AG04450 (cell line): ENCODE results near the gene HAUS7. TPM values are rescaled to one million over a fixed set of nuclear protein-coding genes. Genes with fewer than 3 reads are reported as not detected.

Source experiments
- CTCF ChIA-PET: fragments of 300-600, 350-600 bp; formaldehyde crosslinking; extraction: SDS; loops from one replicate; lab custom pipeline; 2022; ENCODE audit warnings: antibody characterized with exemption, inconsistent platforms; lab: Charles Lee
- POLR2A ChIA-PET: fragments of 350-600 bp; formaldehyde crosslinking; extraction: SDS; loops from one replicate; lab custom pipeline; 2021; ENCODE audit warnings: antibody characterized with exemption, inconsistent platforms; lab: Yijun Ruan, JAX
- DNase-seq: peaks from one replicate; pipeline ENCODE4 v3.0.0-alpha.2; 2011; ENCODE audit warnings: low read depth, low spot score
- H3K27ac ChIP-seq: one replicate; pipeline ENCODE4 v1.5.1; 2012; ENCODE audit warnings: low read depth, low read length, control low read depth
- H3K27me3 ChIP-seq: one replicate; pipeline ENCODE4 v1.6.0; 2012; ENCODE audit warnings: low read length; ENCODE audit not compliant: control insufficient read depth, insufficient read depth
- H3K4me3 ChIP-seq: 2 replicates; pipeline ENCODE4 v1.5.1; 2011; ENCODE audit warnings: mild to moderate bottlenecking, low read depth, low read length, control low read depth
- H3K9me3 ChIP-seq: 2 replicates; pipeline ENCODE4 v1.5.1; 2012; ENCODE audit warnings: low read length; ENCODE audit not compliant: control insufficient read depth, insufficient read depth
- CTCF ChIP-seq: IDR thresholded peaks from 2 replicates; pipeline ENCODE4 v1.5.1; 2011; ENCODE audit warnings: low read depth, low read length, control low read depth, inconsistent platforms
- polyA plus RNA-seq: library from polyadenylated mRNA; depleted of rRNA; stranded (reverse); fragments of >200 nt; gene quantifications from 2 replicates; pipeline ENCODE4 v1.2.3, GENCODE V29; 2011

Gene HAUS7
- polyA plus RNA-seq, 1 experiment: 13.2 TPM

GRCh38 chrX:153477364-153477857, 7.0 kb upstream of the HAUS7 start:
- CTCF ChIA-PET: interaction anchor here (1.4 to 1.8 kb wide), 2 partner anchors 16 to 17 kb away, joined by 3 to 9 read pairs; partner anchors contain the start of gene BGN
- no peaks in the 10 kb centered on the region for H3K9me3 ChIP-seq
- TF ChIP-seq CTCF: no peak
- no peaks in the 10 kb centered on the region for H3K27me3 ChIP-seq
- H3K27ac ChIP-seq: peak overlapping the region; percentile 68
- POLR2A ChIA-PET: interaction anchor here (0.9 kb wide), 2 partner anchors 11 to 14 kb away, joined by 4 to 6 read pairs; no protein-coding TSS in a partner anchor
- no peak overlapping the region for H3K4me3 ChIP-seq
- no peak for DNase-seq

GRCh38 chrX:153476666-153477363, 6.4 kb upstream of the HAUS7 start:
- Histone ChIP-seq H3K4me3 (no peak overlapping the region), H3K27ac (peak overlapping the region; percentile 68), H3K27me3 (no peaks in the 10 kb centered on the region), H3K9me3 (no peaks in the 10 kb centered on the region)
- ChIA-PET CTCF (interaction anchor here (1.4 to 2.1 kb wide), 3 partner anchors 16 to 31 kb away, joined by 3 to 9 read pairs (median 6); partner anchors contain the start of gene BGN), POLR2A (interaction anchor here (0.9 kb wide), 2 partner anchors 12 to 15 kb away, joined by 4 to 6 read pairs; no protein-coding TSS in a partner anchor)
- TF ChIP-seq CTCF: no peak
- no peak for DNase-seq

- ChIA-PET POLR2A (interaction anchor here (0.7 kb wide), 1 partner anchor 16 kb away, joined by 4 read pairs; no protein-coding TSS in a partner anchor), CTCF (interaction anchor here (1.4 to 2.1 kb wide), 3 partner anchors 15 to 32 kb away, joined by 3 to 9 read pairs (median 6); partner anchors contain the start of gene BGN)
- Histone ChIP-seq H3K27ac (no peak overlapping the region), H3K27me3 (no peaks in the 10 kb centered on the region), H3K9me3 (no peaks in the 10 kb centered on the region), H3K4me3 (no peak overlapping the region)
- DNase-seq: no peak
- TF ChIP-seq CTCF: no peak
Measured at GRCh38 chrX:153475751-153476281, 5.4 kb upstream of the HAUS7 start.

- CTCF ChIA-PET: interaction anchor here (1.8 to 2.1 kb wide), 2 partner anchors 19 to 32 kb away, joined by 6 to 9 read pairs; partner anchors contain the start of gene BGN
- Histone ChIP-seq H3K4me3 (no peak overlapping the region), H3K9me3 (no peaks in the 10 kb centered on the region), H3K27ac (no peak overlapping the region), H3K27me3 (no peaks in the 10 kb centered on the region)
- no peak for TF ChIP-seq CTCF
- POLR2A ChIA-PET: interaction anchor here (0.7 kb wide), 1 partner anchor 16 kb away, joined by 4 read pairs; no protein-coding TSS in a partner anchor
- no peak for DNase-seq
Measured at GRCh38 chrX:153475271-153475670, 4.9 kb upstream of the HAUS7 start.
